GM12892 (cell line): ENCODE results near the gene PKDCC.

Source experiments
- DNase-seq: peaks from one replicate; pipeline ENCODE4 v3.0.0; 2011; ENCODE audit not compliant: insufficient read length
- FAIRE-seq: peaks from 2 replicates; lab custom pipeline; 2011; peaks lifted over from hg19 to GRCh38; lab: Jason Lieb, UNC
- POLR2A ChIP-seq: IDR thresholded peaks from 2 replicates; pipeline ENCODE4 v1.6.1; 2011; ENCODE audit warnings: low read depth, low read length, control low read depth
- POLR2AphosphoS5 ChIP-seq: IDR thresholded peaks from 2 replicates; pipeline ENCODE4 v1.6.1; 2011; ENCODE audit warnings: low read depth, low read length, control low read depth
- TAF1 ChIP-seq: IDR thresholded peaks from 2 replicates; pipeline ENCODE4 v1.6.1; 2011; ENCODE audit warnings: low read depth, mild to moderate bottlenecking, control low read depth, low read length, borderline replicate concordance

PKDCC gene

GRCh38 chr2:42053482-42053790 lies 5.6 kb downstream of the PKDCC start:
- FAIRE-seq, result no peak

DNA sequence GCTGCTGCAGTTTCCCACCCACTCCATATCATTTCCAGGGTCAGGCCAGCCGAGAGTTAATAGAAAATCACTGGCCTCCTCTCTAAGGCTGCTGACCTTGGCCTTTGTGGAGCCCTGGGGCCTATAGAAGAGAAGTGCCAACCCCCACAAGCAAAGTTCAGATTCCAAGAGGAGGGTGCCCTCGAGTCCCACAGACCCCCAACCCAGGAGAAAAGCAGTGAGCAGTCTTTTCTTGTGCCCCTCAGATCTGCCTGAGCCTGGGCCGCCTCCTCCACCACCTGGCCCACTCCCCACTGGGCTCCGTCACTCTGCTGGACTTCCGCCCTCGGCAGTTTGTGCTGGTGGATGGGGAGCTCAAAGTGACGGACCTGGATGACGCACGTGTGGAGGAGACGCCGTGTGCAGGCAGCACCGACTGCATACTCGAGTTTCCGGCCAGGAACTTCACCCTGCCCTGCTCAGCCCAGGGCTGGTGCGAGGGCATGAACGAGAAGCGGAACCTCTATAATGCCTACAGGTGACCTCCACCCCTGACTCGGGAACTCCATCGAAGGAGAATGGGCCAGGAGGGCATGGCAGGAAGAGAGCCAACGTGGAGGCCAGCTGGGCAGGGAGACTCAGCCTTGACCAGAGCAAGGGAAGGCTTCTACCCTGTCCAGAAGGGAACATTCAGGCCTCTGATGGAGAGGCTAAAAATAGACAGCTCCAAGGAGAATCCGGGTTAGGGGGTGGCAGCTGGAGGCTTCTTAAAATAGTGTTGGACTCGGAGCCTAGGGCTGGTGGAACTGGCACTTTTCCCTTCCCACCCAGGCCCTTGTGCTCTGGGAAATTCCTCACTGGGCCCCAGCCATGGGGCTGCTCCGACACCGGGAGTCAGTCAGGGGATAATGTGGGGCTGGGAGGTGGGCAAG lies 6.2 kb downstream of the PKDCC start:
- DNase-seq, result no peak
- FAIRE-seq, result no peak
- TF ChIP-seq POLR2AphosphoS5 (no peak), POLR2A (no peak), TAF1 (no peak)

More at GRCh38 chr2:42053482-42053790, 5.6 kb downstream of the PKDCC start:
- DNase-seq, result no peak
- TF ChIP-seq POLR2A (no peak), POLR2AphosphoS5 (no peak), TAF1 (no peak)

GRCh38 chr2:42054714-42055430 lies 7.1 kb downstream of the PKDCC start:
- no peak for TF ChIP-seq TAF1
- DNase-seq (no peak), FAIRE-seq (no peak)

GRCh38 chr2:42055573-42056514 lies 8.0 kb downstream of the PKDCC start:
- no peak for TF ChIP-seq TAF1
- TF ChIP-seq POLR2AphosphoS5, result no peak
- TF ChIP-seq POLR2A, result no peak
- DNase-seq (no peak), FAIRE-seq (no peak)

DNA sequence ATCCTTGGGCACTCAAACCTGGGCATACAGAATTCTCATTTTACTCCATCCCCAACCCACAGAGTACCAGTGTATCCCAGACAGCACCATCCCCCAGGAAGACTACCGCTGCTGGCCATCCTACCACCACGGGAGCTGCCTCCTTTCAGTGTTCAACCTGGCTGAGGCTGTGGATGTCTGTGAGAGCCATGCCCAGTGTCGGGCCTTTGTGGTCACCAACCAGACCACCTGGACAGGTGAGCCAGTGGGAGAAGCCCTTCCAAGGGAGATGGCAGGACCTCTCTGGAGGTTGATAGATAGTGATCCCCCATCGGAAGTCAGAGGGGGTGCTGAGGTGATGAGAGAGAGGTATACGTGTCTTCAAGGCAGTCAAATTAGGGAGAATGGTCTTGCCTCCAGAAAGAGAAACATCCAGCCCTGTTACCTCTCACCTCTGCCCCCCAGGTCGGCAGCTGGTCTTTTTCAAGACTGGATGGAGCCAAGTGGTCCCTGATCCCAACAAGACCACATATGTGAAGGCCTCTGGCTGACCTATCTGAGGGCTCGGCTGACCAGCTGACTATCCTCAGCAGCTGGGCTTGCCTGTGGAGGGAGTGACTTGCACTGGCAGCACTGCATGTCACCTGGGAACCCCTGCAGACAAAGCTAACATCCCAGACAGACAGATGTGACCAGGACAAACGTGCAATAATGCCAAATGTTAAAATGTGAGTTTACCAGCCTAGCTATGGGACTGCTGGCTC lies 9.5 kb downstream of the PKDCC start:
- TF ChIP-seq POLR2AphosphoS5, result no peak
- no peak for TF ChIP-seq POLR2A
- TF ChIP-seq TAF1, result no peak
- no peak for FAIRE-seq

GRCh38 chr2:42057902-42058450 lies 10.2 kb downstream of the PKDCC start:
- DNase-seq (no peak), FAIRE-seq (no peak)
- TF ChIP-seq POLR2A (no peak), POLR2AphosphoS5 (no peak), TAF1 (no peak)

More for the DNA sequence above, 9.5 kb downstream of the PKDCC start:
- no peak for DNase-seq

DNA sequence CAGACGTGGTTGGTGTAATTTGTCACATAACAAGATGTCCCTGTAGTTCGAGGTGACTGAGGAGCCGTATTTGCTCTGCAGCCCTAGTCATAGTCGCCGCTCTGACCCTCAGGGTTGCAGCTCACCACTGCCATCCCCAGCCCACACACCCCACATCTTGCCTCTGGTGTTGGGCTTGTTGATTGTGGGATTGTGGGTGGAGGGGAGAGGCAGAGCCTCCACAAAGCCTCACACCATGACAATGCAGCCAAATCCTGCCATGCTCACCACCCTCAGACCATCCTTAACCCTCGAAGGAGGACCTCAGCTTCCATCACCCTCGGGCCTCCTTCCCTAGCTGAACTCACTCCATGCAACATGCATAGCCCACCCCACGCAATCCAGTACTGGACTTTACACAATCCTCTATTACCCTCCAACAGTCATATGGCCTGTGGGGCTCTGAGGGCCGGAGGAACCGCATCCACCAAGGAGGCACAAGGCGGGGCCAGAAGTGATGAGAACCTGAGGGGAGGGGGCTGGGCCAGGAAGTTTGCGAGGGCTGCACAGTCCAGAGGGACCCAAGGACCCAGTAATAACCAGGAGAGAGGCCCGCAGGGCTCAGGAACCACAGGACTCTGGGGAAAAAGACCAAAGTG lies 11.6 kb downstream of the PKDCC start:
- TF ChIP-seq POLR2A, result no peak
- no peak for TF ChIP-seq TAF1
- no peak for TF ChIP-seq POLR2AphosphoS5
- FAIRE-seq, result no peak
- DNase-seq, result no peak

DNA sequence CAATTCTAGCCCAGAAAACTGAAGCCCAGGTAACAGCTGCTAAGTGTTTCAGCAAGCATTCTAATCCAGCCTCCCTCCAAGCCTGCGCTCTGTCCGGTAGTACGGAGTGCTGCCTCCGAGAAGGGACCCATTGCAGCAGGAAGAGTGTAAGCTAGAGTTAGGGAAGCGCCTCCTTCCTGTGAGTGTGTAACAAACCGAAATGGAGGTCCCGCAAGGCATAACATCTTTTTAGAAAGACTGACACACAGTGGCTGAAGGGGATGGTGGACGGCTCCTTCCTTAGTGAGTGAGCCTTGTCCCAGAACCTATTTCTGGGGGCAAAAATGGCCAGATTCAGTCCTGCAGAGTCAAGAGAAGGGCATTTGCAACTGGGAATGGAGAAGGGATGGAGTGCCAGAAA lies 12.2 kb downstream of the PKDCC start:
- DNase-seq (no peak), FAIRE-seq (no peak)
- no peak for TF ChIP-seq POLR2A
- TF ChIP-seq TAF1, result no peak
- no peak for TF ChIP-seq POLR2AphosphoS5

- FAIRE-seq (no peak), DNase-seq (no peak)
- no peak for TF ChIP-seq TAF1
- TF ChIP-seq POLR2A, result no peak
- no peak for TF ChIP-seq POLR2AphosphoS5
Observed at GRCh38 chr2:42060718-42061619, 13.1 kb downstream of the PKDCC start.
